HEK293 (cell line): ENCODE data around the gene ZNF646.

Experiments used
- CTCF ChIP-seq: fragments of 450-650 bp; formaldehyde crosslinking; IDR thresholded peaks from 2 replicates; pipeline ENCODE4 v1.5.1; 2016; ENCODE audit warnings: missing biosample characterization, missing genetic modification characterization
- REST ChIP-seq: fragments of 450-650 bp; formaldehyde crosslinking; IDR thresholded peaks from 2 replicates; pipeline ENCODE4 v1.5.1; 2016; ENCODE audit warnings: missing biosample characterization, missing genetic modification characterization
- SETDB1 ChIP-seq: IDR thresholded peaks from one replicate; pipeline ENCODE4 v1.6.1; 2017; ENCODE audit warnings: mild to moderate bottlenecking, low read length, moderate library complexity, mixed read lengths; ENCODE audit not compliant: insufficient read length
- SP2 ChIP-seq: fragments of 450-650 bp; formaldehyde crosslinking; IDR thresholded peaks from 2 replicates; pipeline ENCODE4 v1.5.1; 2016; ENCODE audit warnings: missing biosample characterization, missing genetic modification characterization
- ZNF423 ChIP-seq: fragments of 450-650 bp; formaldehyde crosslinking; IDR thresholded peaks from 2 replicates; pipeline ENCODE4 v1.5.1; 2016; ENCODE audit warnings: missing biosample characterization, missing genetic modification characterization
- ZNF704 ChIP-seq: fragments of 450-650 bp; formaldehyde crosslinking; IDR thresholded peaks from 2 replicates; pipeline ENCODE4 v1.5.1; 2016; ENCODE audit warnings: missing biosample characterization, missing genetic modification characterization

- 0 out of 2 replicates have a peak, but pooled peaks have one; percentile 47 for TF ChIP-seq CTCF
- no peak for TF ChIP-seq ZNF423 (tag by site-specific recombination)
- TF ChIP-seq SP2 (tag by site-specific recombination), result no peak
- TF ChIP-seq REST (tag by site-specific recombination), result no peak
- TF ChIP-seq ZNF704, result no peak
- no peak for TF ChIP-seq SETDB1
These were observed 577 bp downstream of the ZNF646 start for GRCh38 chr16:31074814-31075183.
